Lower leg skin (tissue), 3 donors: ENCODE data around the gene SHOX.

ENCODE experiments used
- POLR2A ChIP-seq, 2 donors: fragments of 450-650 bp; IDR thresholded peaks; one replicate each; pipeline ENCODE4 v1.6.1; 2016 to 2017; ENCODE audit warnings: antibody characterized with exemption in 2 of 2, mild to moderate bottlenecking in 1 of 2, moderate library complexity in 1 of 2
- TF ChIP-seq, protein P1 (sequence below), 3 donors: fragments of 450-650 bp; IDR thresholded peaks; one replicate each; pipeline ENCODE4 v1.5.1; 2016; ENCODE audit warnings: antibody characterized with exemption in 3 of 3, mild to moderate bottlenecking in 3 of 3, moderate library complexity in 2 of 3

DNA sequence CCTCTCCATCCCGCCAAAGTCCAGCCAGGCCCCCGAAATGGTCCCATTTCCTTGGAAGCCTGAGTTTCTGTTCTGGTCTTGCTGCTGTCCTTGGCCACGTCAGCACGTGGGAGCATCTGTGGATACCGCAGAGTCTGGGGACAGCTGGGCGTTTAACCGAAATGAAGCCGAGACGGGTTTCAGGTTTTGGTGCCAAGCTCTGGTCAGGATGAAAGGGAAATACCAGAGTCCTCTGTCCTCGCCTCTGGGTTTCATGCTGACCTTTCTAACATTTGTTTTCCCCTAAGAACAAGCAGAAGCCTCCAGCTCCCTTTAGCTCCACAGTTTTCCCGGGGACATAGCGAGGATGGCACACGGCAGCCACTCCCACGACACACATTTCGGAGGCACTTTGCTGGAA is 19.7 kb downstream of the SHOX start:
- TF ChIP-seq POLR2A (IDR thresholded peaks at IDR 0.05) = no peak
- TF ChIP-seq, protein P1, sequence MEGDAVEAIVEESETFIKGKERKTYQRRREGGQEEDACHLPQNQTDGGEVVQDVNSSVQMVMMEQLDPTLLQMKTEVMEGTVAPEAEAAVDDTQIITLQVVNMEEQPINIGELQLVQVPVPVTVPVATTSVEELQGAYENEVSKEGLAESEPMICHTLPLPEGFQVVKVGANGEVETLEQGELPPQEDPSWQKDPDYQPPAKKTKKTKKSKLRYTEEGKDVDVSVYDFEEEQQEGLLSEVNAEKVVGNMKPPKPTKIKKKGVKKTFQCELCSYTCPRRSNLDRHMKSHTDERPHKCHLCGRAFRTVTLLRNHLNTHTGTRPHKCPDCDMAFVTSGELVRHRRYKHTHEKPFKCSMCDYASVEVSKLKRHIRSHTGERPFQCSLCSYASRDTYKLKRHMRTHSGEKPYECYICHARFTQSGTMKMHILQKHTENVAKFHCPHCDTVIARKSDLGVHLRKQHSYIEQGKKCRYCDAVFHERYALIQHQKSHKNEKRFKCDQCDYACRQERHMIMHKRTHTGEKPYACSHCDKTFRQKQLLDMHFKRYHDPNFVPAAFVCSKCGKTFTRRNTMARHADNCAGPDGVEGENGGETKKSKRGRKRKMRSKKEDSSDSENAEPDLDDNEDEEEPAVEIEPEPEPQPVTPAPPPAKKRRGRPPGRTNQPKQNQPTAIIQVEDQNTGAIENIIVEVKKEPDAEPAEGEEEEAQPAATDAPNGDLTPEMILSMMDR (IDR thresholded peaks at IDR 0.05) = no peak
